Aorta (tissue), 5 donors: Measurements from ENCODE around the gene VPS39. TPM values are rescaled to one million over a fixed set of nuclear protein-coding genes. Genes with fewer than 3 reads are reported as not detected.

Experiments used
- ATAC-seq: fragments of 200-7000 bp; cut with Tn5 transposase; one replicate; pipeline ENCODE4 v1.9.1; 2022; ENCODE audit warnings: moderate library complexity; ENCODE audit not compliant: low FRiP score
- DNase-seq, 2 donors: peaks; one replicate each; pipeline ENCODE4 v3.0.0-alpha.2; 2020
- H3K27ac ChIP-seq, 2 donors: one replicate each; pipeline ENCODE4 v1.5.1; 2013; ENCODE audit warnings: low read length in 2 of 2, mild to moderate bottlenecking in 2 of 2, moderate library complexity in 2 of 2, control low read depth in 1 of 2, inconsistent platforms in 1 of 2, low read depth in 1 of 2
- H3K27me3 ChIP-seq, 2 donors: one replicate each; pipeline ENCODE4 v1.6.1; 2013; ENCODE audit warnings: control low read depth in 1 of 2, low read length in 1 of 2, mild to moderate bottlenecking in 1 of 2, moderate library complexity in 1 of 2; ENCODE audit not compliant: insufficient read depth in 2 of 2, control insufficient read depth in 1 of 2
- H3K36me3 ChIP-seq, 2 donors: one replicate each; pipeline ENCODE4 v1.6.1; 2013; ENCODE audit warnings: control low read depth in 1 of 2, low read length in 1 of 2, mild to moderate bottlenecking in 1 of 2; ENCODE audit not compliant: insufficient read depth in 2 of 2, control insufficient read depth in 1 of 2
- H3K4me1 ChIP-seq, 2 donors: one replicate each; pipeline ENCODE4 v1.6.1; 2013; ENCODE audit warnings: low read length in 2 of 2, control low read depth in 1 of 2, mild to moderate bottlenecking in 1 of 2, moderate library complexity in 1 of 2; ENCODE audit not compliant: insufficient read depth in 2 of 2, control insufficient read depth in 1 of 2
- H3K4me3 ChIP-seq, 2 donors: one replicate each; pipeline ENCODE4 v1.5.1; 2013; ENCODE audit warnings: low read length in 2 of 2, control low read depth in 1 of 2, mild to moderate bottlenecking in 1 of 2
- H3K9me3 ChIP-seq: one replicate; pipeline ENCODE4 v1.6.1; 2013; ENCODE audit warnings: mild to moderate bottlenecking, low read length; ENCODE audit not compliant: control insufficient read depth
- WGBS, 2 donors: extraction: QIAGEN DNeasy Blood & Tissue Kit; methylation state at CpG; one replicate each; pipeline ENCODE4 v1.1.7; 2013; 5-methylcytosine and 5-hydroxymethylcytosine counted together
- intact Hi-C, 2 donors: fragments of 100-400 bp; cut with DNase I; formaldehyde crosslinking; loops; one replicate each; pipeline versions ENCODE4 v1.14.2 to v1.15.0; 2022
- polyA plus RNA-seq, 2 donors: library from polyadenylated mRNA; stranded (reverse); fragments of 200-250 nt; gene quantifications; one replicate each; pipeline ENCODE4 v1.2.3, GENCODE V29; 2013
- total RNA-seq, 2 donors: library from RNA; stranded (reverse); fragmentation: NEBNext Ultra II Directional; extraction: Animal tissue kit (Norgen Biotek cat#: 25700); gene quantifications; one replicate each; pipeline ENCODE4 v1.2.1, GENCODE V29; 2021
- donor health status: healthy with polysubstance abuse.
- donor health status: Bipolar disorder and iron deficiency.
- donor health status: DM: no; HTN: no; CAD: no.
- donor health status: DM: no; HTN: no; CAD: no.
- donor health status: DM: yes; HTN: yes; CAD: no.

VPS39 gene
- total and polyA plus RNA-seq, 4 donors = 10.5 to 89.4 (median 59.8) TPM

GRCh38 chr15:42158941-42159340 lies 49.2 kb downstream of the VPS39 start:
- Histone ChIP-seq H3K4me3 (no peak overlapping the region), H3K36me3 (peaks cover 9 to 18% of the 10 kb centered on the region in 2 donors), H3K27me3 (no peaks in the 10 kb centered on the region), H3K27ac (no peak overlapping the region), H3K9me3 (no peaks in the 10 kb centered on the region), H3K4me1 (no peaks in the 10 kb centered on the region)
- WGBS, 2 donors = 88 to 92% methylated on average over 10 of the region's 10 CpGs
- ATAC-seq (no peak), DNase-seq (no peak)
- intact Hi-C loops = no loop called here

GRCh38 chr15:42157981-42158765 lies 49.9 kb downstream of the VPS39 start:
- Histone ChIP-seq H3K27me3 (no peaks in the 10 kb centered on the region), H3K4me3 (no peak overlapping the region), H3K4me1 (no peaks in the 10 kb centered on the region), H3K9me3 (no peaks in the 10 kb centered on the region), H3K27ac (no peak overlapping the region), H3K36me3 (peaks cover 7 to 14% of the 10 kb centered on the region in 2 donors)
- intact Hi-C loops = no loop called here
- ATAC-seq (no peak), DNase-seq (no peak)
- WGBS, 2 donors = 66 to 71% methylated on average over 8 of the region's 8 CpGs

GRCh38 chr15:42157381-42157780 lies 50.7 kb downstream of the VPS39 start:
- no peak for ATAC-seq
- Histone ChIP-seq H3K4me3 (no peak overlapping the region), H3K9me3 (no peaks in the 10 kb centered on the region), H3K4me1 (no peaks in the 10 kb centered on the region), H3K27ac (no peak overlapping the region), H3K36me3 (peaks cover 2 to 14% of the 10 kb centered on the region in 2 donors), H3K27me3 (no peaks in the 10 kb centered on the region)
- 97 to 98% methylated on average over 8 of the region's 8 CpGs for WGBS, 2 donors
- intact Hi-C loops = no loop called here
- DNase-seq = no peak

- no peak for DNase-seq
Measured at GRCh38 chr15:42156243-42156922, 51.7 kb downstream of the VPS39 start, which contains the start of gene PLA2G4F. TSS of gene PLA2G4F (minus strand) at chr15:42156636. CDS start at chr15:42156549, 87 bp downstream.

GRCh38 chr15:42155546-42156242 lies 52.4 kb downstream of the VPS39 start:
- ATAC-seq = no peak
- peaks cover 0 to 3% of the 10 kb centered on the region in 2 donors for H3K4me1 ChIP-seq

More at GRCh38 chr15:42156243-42156922, 51.7 kb downstream of the VPS39 start, which contains the start of gene PLA2G4F:
- intact Hi-C loops = no loop called here
- H3K4me3 ChIP-seq = no peak within 1 kb of the TSS
- H3K27me3 ChIP-seq = no peaks in the 10 kb centered on the region
- peaks cover 2 to 12% of the 10 kb centered on the region in 2 donors for H3K36me3 ChIP-seq
- no peak for ATAC-seq
- 63 to 64% methylated on average over 8 of the region's 8 CpGs for WGBS, 2 donors
- H3K4me1 ChIP-seq = peaks cover 0 to 3% of the 10 kb centered on the region in 2 donors
- no peak within 1 kb of the TSS for H3K27ac ChIP-seq
- H3K9me3 ChIP-seq = no peaks in the 10 kb centered on the region

GRCh38 chr15:42154956-42155355 lies 53.1 kb downstream of the VPS39 start:
- ATAC-seq = no peak
- 96 to 98% methylated on average over 14 of the region's 14 CpGs for WGBS, 2 donors
- H3K9me3 ChIP-seq = no peaks in the 10 kb centered on the region
- no peak overlapping the region for H3K4me3 ChIP-seq
- H3K36me3 ChIP-seq = peaks cover 2 to 6% of the 10 kb centered on the region in 2 donors
- DNase-seq = no peak
- no peak overlapping the region for H3K27ac ChIP-seq
- H3K4me1 ChIP-seq = peaks cover 0 to 3% of the 10 kb centered on the region in 2 donors
- intact Hi-C loops = no loop called here
- H3K27me3 ChIP-seq = no peaks in the 10 kb centered on the region

More at GRCh38 chr15:42155546-42156242, 52.4 kb downstream of the VPS39 start:
- 78 to 79% methylated on average over 27 of the region's 27 CpGs for WGBS, 2 donors
- no peak for DNase-seq
- Histone ChIP-seq H3K27me3 (no peaks in the 10 kb centered on the region), H3K27ac (no peak overlapping the region), H3K36me3 (peaks cover 2 to 10% of the 10 kb centered on the region in 2 donors), H3K9me3 (no peaks in the 10 kb centered on the region), H3K4me3 (no peak overlapping the region)
- intact Hi-C loops = no loop called here

- H3K9me3 ChIP-seq = no peaks in the 10 kb centered on the region
- WGBS, 2 donors = 86% methylated on average over 16 of the region's 16 CpGs
- DNase-seq = no peak
- H3K4me3 ChIP-seq = no peak overlapping the region
- no peaks in the 10 kb centered on the region for H3K27me3 ChIP-seq
- H3K4me1 ChIP-seq = peaks cover 0 to 3% of the 10 kb centered on the region in 2 donors
- ATAC-seq = no peak
- peaks cover 0 to 3% of the 10 kb centered on the region in 2 donors for H3K36me3 ChIP-seq
- H3K27ac ChIP-seq = no peak overlapping the region
- intact Hi-C loops = no loop called here
Measured at GRCh38 chr15:42154212-42154941, 53.7 kb downstream of the VPS39 start.

- Histone ChIP-seq H3K36me3 (peaks cover 0 to under 1% of the 10 kb centered on the region in 2 donors), H3K27ac (no peak overlapping the region), H3K9me3 (no peaks in the 10 kb centered on the region), H3K4me1 (peaks cover 0 to 3% of the 10 kb centered on the region in 2 donors), H3K27me3 (no peaks in the 10 kb centered on the region), H3K4me3 (no peak overlapping the region)
- DNase-seq = no peak
- WGBS, 2 donors = 95 to 96% methylated on average over 4 of the region's 4 CpGs
- intact Hi-C loops = no loop called here
- ATAC-seq = no peak
Measured at GRCh38 chr15:42153874-42154211, 54.3 kb downstream of the VPS39 start.
